Measurements from ENCODE around the gene BASP1.
"Not testable (repeated sequence)": the region's sequence is repeated elsewhere in the genome, so short reads cannot be mapped to it uniquely, and the experiment has no call there.

BASP1 gene

GRCh38 chr5:17289681-17290539 is 72.5 kb downstream of the BASP1 start:
- DNase-seq (ENCODE audit: low read depth), result no peak

- DNase-seq (ENCODE audit: low read depth), result no peak
Measured at GRCh38 chr5:17290540-17290974, 73.1 kb downstream of the BASP1 start.

- no peak for DNase-seq (ENCODE audit: low read depth)
Measured at GRCh38 chr5:17292434-17293015, 75.1 kb downstream of the BASP1 start.

- DNase-seq (ENCODE audit: low read depth), result no peak
Measured at GRCh38 chr5:17294639-17295311, 77.3 kb downstream of the BASP1 start.

GRCh38 chr5:17295671-17296070 is 78.2 kb downstream of the BASP1 start:
- DNase-seq (ENCODE audit: low read depth), result no peak

- DNase-seq (ENCODE audit: low read depth), result peak; percentile 36
Measured at GRCh38 chr5:17302106-17302505, 84.7 kb downstream of the BASP1 start.

- DNase-seq (ENCODE audit: low read depth), result no peak
Measured at GRCh38 chr5:17302604-17303003, 85.2 kb downstream of the BASP1 start.

- no peak for DNase-seq (ENCODE audit: low read depth)
Measured at GRCh38 chr5:17304282-17304681, 86.9 kb downstream of the BASP1 start.

GRCh38 chr5:17305017-17305416 is 87.6 kb downstream of the BASP1 start:
- DNase-seq (ENCODE audit: low read depth), result no peak

- DNase-seq (ENCODE audit: low read depth), result peak; percentile 13
Measured at GRCh38 chr5:17305964-17306725, 88.7 kb downstream of the BASP1 start.

GRCh38 chr5:17306726-17307091 is 89.3 kb downstream of the BASP1 start:
- DNase-seq (ENCODE audit: low read depth), result no peak

GRCh38 chr5:17307440-17307839 is 90.0 kb downstream of the BASP1 start:
- DNase-seq (ENCODE audit: low read depth), result not testable (repeated sequence)

GRCh38 chr5:17308326-17309065 is 91.1 kb downstream of the BASP1 start:
- peak; percentile 38 for DNase-seq (ENCODE audit: low read depth)

GRCh38 chr5:17309462-17309861 is 92.0 kb downstream of the BASP1 start:
- DNase-seq (ENCODE audit: low read depth), result no peak

- DNase-seq (ENCODE audit: low read depth), result not testable (repeated sequence)
Measured at GRCh38 chr5:17310502-17310901, 93.1 kb downstream of the BASP1 start.

GRCh38 chr5:17311811-17312210 is 94.4 kb downstream of the BASP1 start:
- not testable (repeated sequence) for DNase-seq (ENCODE audit: low read depth)

GRCh38 chr5:17312358-17312757 is 94.9 kb downstream of the BASP1 start:
- DNase-seq (ENCODE audit: low read depth), result no peak

- no peak for DNase-seq (ENCODE audit: low read depth)
Measured at GRCh38 chr5:17314907-17315471, 97.6 kb downstream of the BASP1 start.

GRCh38 chr5:17315710-17316221 is 98.3 kb downstream of the BASP1 start:
- DNase-seq (ENCODE audit: low read depth), result peak; percentile 66

GRCh38 chr5:17316970-17317459 is 99.6 kb downstream of the BASP1 start:
- DNase-seq (ENCODE audit: low read depth), result no peak

GRCh38 chr5:17317473-17317872 is 100.0 kb downstream of the BASP1 start:
- DNase-seq (ENCODE audit: low read depth), result no peak

Measured in ELR (cell line).